ENCODE results near the gene KCNH8.

Gene KCNH8

GRCh38 chr3:19274576-19274975 lies 126.3 kb downstream of the KCNH8 start:
- Histone ChIP-seq H3K4me1 (ENCODE audit: low read length) (peaks cover 9% of the 10 kb centered on the region), H3K9me3 (ENCODE audit: insufficient read depth, low read length) (no peaks in the 10 kb centered on the region), H2AFZ (ENCODE audit: low read depth, low read length) (no peak overlapping the region), H3K36me3 (replicated peaks; ENCODE audit: low read depth, low read length) (no peaks in the 10 kb centered on the region), H3K27me3 (ENCODE audit: low read depth, low read length) (no peaks in the 10 kb centered on the region), H3K79me2 (ENCODE audit: low read length) (no peaks in the 10 kb centered on the region), H3K4me2 (ENCODE audit: low read length) (no peak overlapping the region), H4K20me1 (ENCODE audit: insufficient read depth, low read length) (no peaks in the 10 kb centered on the region), H3K9ac (ENCODE audit: low read length) (no peak overlapping the region), H3K27ac (ENCODE audit: low read length) (no peak overlapping the region), H3K4me3 (ENCODE audit: low read length) (no peak overlapping the region)
- no peak for TF ChIP-seq CTCF (IDR thresholded peaks at IDR 0.05; ENCODE audit: low read depth, low read length)
- TF ChIP-seq EZH2phosphoT487 (IDR thresholded peaks at IDR 0.05; ENCODE audit: low read depth), result no peak

GRCh38 chr3:19284974-19285373 lies 136.7 kb downstream of the KCNH8 start:
- Histone ChIP-seq H2AFZ (ENCODE audit: low read depth, low read length) (no peak overlapping the region), H3K79me2 (ENCODE audit: low read length) (no peaks in the 10 kb centered on the region), H4K20me1 (ENCODE audit: insufficient read depth, low read length) (no peaks in the 10 kb centered on the region), H3K4me3 (ENCODE audit: low read length) (no peak overlapping the region), H3K4me1 (ENCODE audit: low read length) (no peaks in the 10 kb centered on the region), H3K9me3 (ENCODE audit: insufficient read depth, low read length) (no peaks in the 10 kb centered on the region), H3K36me3 (replicated peaks; ENCODE audit: low read depth, low read length) (no peaks in the 10 kb centered on the region), H3K27me3 (ENCODE audit: low read depth, low read length) (no peaks in the 10 kb centered on the region), H3K4me2 (ENCODE audit: low read length) (no peak overlapping the region), H3K9ac (ENCODE audit: low read length) (no peak overlapping the region), H3K27ac (ENCODE audit: low read length) (no peak overlapping the region)
- no peak for TF ChIP-seq CTCF (IDR thresholded peaks at IDR 0.05; ENCODE audit: low read depth, low read length)
- TF ChIP-seq EZH2phosphoT487 (IDR thresholded peaks at IDR 0.05; ENCODE audit: low read depth), result no peak

GRCh38 chr3:19293295-19293694 lies 145.0 kb downstream of the KCNH8 start:
- no peaks in the 10 kb centered on the region for H4K20me1 ChIP-seq (ENCODE audit: insufficient read depth, low read length)
- no peak overlapping the region for H3K9ac ChIP-seq (ENCODE audit: low read length)
- H3K4me3 ChIP-seq (ENCODE audit: low read length), result no peak overlapping the region
- TF ChIP-seq EZH2phosphoT487 (IDR thresholded peaks at IDR 0.05; ENCODE audit: low read depth) (no peak), CTCF (IDR thresholded peaks at IDR 0.05; ENCODE audit: low read depth, low read length) (no peak)
- no peak overlapping the region for H3K27ac ChIP-seq (ENCODE audit: low read length)
- no peak overlapping the region for H2AFZ ChIP-seq (ENCODE audit: low read depth, low read length)
- H3K27me3 ChIP-seq (ENCODE audit: low read depth, low read length), result no peaks in the 10 kb centered on the region
- H3K4me2 ChIP-seq (ENCODE audit: low read length), result no peak overlapping the region
- peaks cover 18% of the 10 kb centered on the region for H3K4me1 ChIP-seq (ENCODE audit: low read length)
- no peaks in the 10 kb centered on the region for H3K79me2 ChIP-seq (ENCODE audit: low read length)
- H3K9me3 ChIP-seq (ENCODE audit: insufficient read depth, low read length), result no peaks in the 10 kb centered on the region
- no peaks in the 10 kb centered on the region for H3K36me3 ChIP-seq (replicated peaks; ENCODE audit: low read depth, low read length)

GRCh38 chr3:19295208-19295607 lies 146.9 kb downstream of the KCNH8 start:
- TF ChIP-seq EZH2phosphoT487 (IDR thresholded peaks at IDR 0.05; ENCODE audit: low read depth) (no peak), CTCF (IDR thresholded peaks at IDR 0.05; ENCODE audit: low read depth, low read length) (no peak)
- no peaks in the 10 kb centered on the region for H3K9me3 ChIP-seq (ENCODE audit: insufficient read depth, low read length)
- no peak overlapping the region for H3K9ac ChIP-seq (ENCODE audit: low read length)
- H3K27me3 ChIP-seq (ENCODE audit: low read depth, low read length), result no peaks in the 10 kb centered on the region
- H3K79me2 ChIP-seq (ENCODE audit: low read length), result no peaks in the 10 kb centered on the region
- no peaks in the 10 kb centered on the region for H4K20me1 ChIP-seq (ENCODE audit: insufficient read depth, low read length)
- H3K36me3 ChIP-seq (replicated peaks; ENCODE audit: low read depth, low read length), result no peaks in the 10 kb centered on the region
- H3K4me2 ChIP-seq (ENCODE audit: low read length), result no peak overlapping the region
- no peak overlapping the region for H3K27ac ChIP-seq (ENCODE audit: low read length)
- no peak overlapping the region for H3K4me3 ChIP-seq (ENCODE audit: low read length)
- H2AFZ ChIP-seq (ENCODE audit: low read depth, low read length), result no peak overlapping the region
- H3K4me1 ChIP-seq (ENCODE audit: low read length), result peaks cover 18% of the 10 kb centered on the region

All from OCI-LY3 (cell line).